GM19239 (cell line): Measurements from ENCODE around the gene SLC2A8.

ENCODE experiments used
- DNase-seq: peaks from one replicate; pipeline ENCODE4 v3.0.0; 2011; ENCODE audit warnings: low spot score; ENCODE audit not compliant: insufficient read length
- FAIRE-seq: peaks from 2 replicates; lab custom pipeline; 2011; peaks lifted over from hg19 to GRCh38; lab: Jason Lieb, UNC

SLC2A8 gene

GRCh38 chr9:127396808-127397645 is at the start of gene SLC2A8:
Gene SLC2A8, plus strand, starts transcription at chr9:127397169. Its CDS starts 62 bp downstream, at chr9:127397231.
- peak; percentile 98 for FAIRE-seq
- peak; percentile 83 for DNase-seq

- FAIRE-seq = no peak
- DNase-seq = peak; percentile 14
Measured at GRCh38 chr9:127347831-127348776, 48.9 kb upstream of the SLC2A8 start.

- DNase-seq (no peak), FAIRE-seq (no peak)
Measured at GRCh38 chr9:127349483-127350113, 47.4 kb upstream of the SLC2A8 start.

- FAIRE-seq (no peak), DNase-seq (no peak)
Measured at GRCh38 chr9:127351182-127352166, 45.5 kb upstream of the SLC2A8 start.

GRCh38 chr9:127353882-127354281 is 43.1 kb upstream of the SLC2A8 start:
- DNase-seq = no peak
- no peak for FAIRE-seq

GRCh38 chr9:127356906-127357305 is 40.1 kb upstream of the SLC2A8 start:
- no peak for DNase-seq
- no peak for FAIRE-seq

GRCh38 chr9:127358023-127358535 is 38.9 kb upstream of the SLC2A8 start:
- FAIRE-seq = no peak
- no peak for DNase-seq

- FAIRE-seq = no peak
Measured at GRCh38 chr9:127358770-127359169, 38.2 kb upstream of the SLC2A8 start.

GRCh38 chr9:127360250-127360649 is 36.7 kb upstream of the SLC2A8 start:
- FAIRE-seq = no peak
- no peak for DNase-seq

More at GRCh38 chr9:127358770-127359169, 38.2 kb upstream of the SLC2A8 start:
- no peak for DNase-seq

- FAIRE-seq = no peak
- no peak for DNase-seq
Measured at GRCh38 chr9:127360829-127361228, 36.1 kb upstream of the SLC2A8 start.

- DNase-seq (no peak), FAIRE-seq (peak; percentile 47)
Measured at GRCh38 chr9:127361561-127361960, 35.4 kb upstream of the SLC2A8 start.

- FAIRE-seq (no peak), DNase-seq (no peak)
Measured at GRCh38 chr9:127362829-127363228, 34.1 kb upstream of the SLC2A8 start.

- DNase-seq (no peak), FAIRE-seq (no peak)
Measured at GRCh38 chr9:127365461-127365860, 31.5 kb upstream of the SLC2A8 start.

- FAIRE-seq (no peak), DNase-seq (no peak)
Measured at GRCh38 chr9:127366594-127366993, 30.4 kb upstream of the SLC2A8 start.

- FAIRE-seq = no peak
- no peak for DNase-seq
Measured at GRCh38 chr9:127368852-127369402, 28.0 kb upstream of the SLC2A8 start.

- FAIRE-seq = no peak
Measured at GRCh38 chr9:127369428-127369827, 27.5 kb upstream of the SLC2A8 start.

GRCh38 chr9:127370147-127370579 is 26.8 kb upstream of the SLC2A8 start:
- DNase-seq (no peak), FAIRE-seq (no peak)

More at GRCh38 chr9:127369428-127369827, 27.5 kb upstream of the SLC2A8 start:
- no peak for DNase-seq
